ENCODE results near the gene UBE4B. TPM values are rescaled to one million over a fixed set of nuclear protein-coding genes. Genes with fewer than 3 reads are reported as not detected.
"Not testable (repeated sequence)": the region's sequence is repeated elsewhere in the genome, so short reads cannot be mapped to it uniquely, and the experiment has no call there.

The UBE4B gene
- total and polyA plus RNA-seq, 2 experiments from 2014 or later: 14.3 to 27.6 TPM

GRCh38 chr1:10001016-10001665, 31.6 kb upstream of the UBE4B start:
- in situ Hi-C loops (cut with MboI): no loop called here
- Histone ChIP-seq H3K4me2 (ENCODE audit: unreplicated experiment) (no peak overlapping the region), H3K36me3 (ENCODE audit: low read depth) (no peaks in the 10 kb centered on the region), H3K79me2 (ENCODE audit: insufficient read depth) (no peaks in the 10 kb centered on the region), H3K9me3 (ENCODE audit: low read depth) (no peaks in the 10 kb centered on the region), H3K4me3 (no peak overlapping the region), H3K9ac (no peak overlapping the region), H3K27me3 (replicated peaks; ENCODE audit: insufficient read depth) (peaks cover 20% of the 10 kb centered on the region), H4K20me1 (ENCODE audit: insufficient read depth) (no peaks in the 10 kb centered on the region), H3F3A (ENCODE audit: insufficient read depth) (no peaks in the 10 kb centered on the region), H2AFZ (no peak overlapping the region), H3K9me2 (ENCODE audit: insufficient read depth) (no peaks in the 10 kb centered on the region), H3K4me1 (ENCODE audit: insufficient read depth) (no peaks in the 10 kb centered on the region), H3K27ac (no peak overlapping the region)
- 71 to 73% methylated on average over 8 of the region's 8 CpGs for WGBS, 2 experiments (ENCODE audit: low coverage in 1 of 2, low lambda C conversion rate in 2 of 2, missing lambda C conversion rate in 2 of 2)
- no peak for TF ChIP-seq EZH2phosphoT487 (IDR thresholded peaks at IDR 0.05; ENCODE audit: insufficient read depth, low read depth)
- no peak for TF ChIP-seq EZH2 (IDR thresholded peaks at IDR 0.05; ENCODE audit: insufficient read depth, poor library complexity, severe bottlenecking)
- DNase-seq: no peak

DNA sequence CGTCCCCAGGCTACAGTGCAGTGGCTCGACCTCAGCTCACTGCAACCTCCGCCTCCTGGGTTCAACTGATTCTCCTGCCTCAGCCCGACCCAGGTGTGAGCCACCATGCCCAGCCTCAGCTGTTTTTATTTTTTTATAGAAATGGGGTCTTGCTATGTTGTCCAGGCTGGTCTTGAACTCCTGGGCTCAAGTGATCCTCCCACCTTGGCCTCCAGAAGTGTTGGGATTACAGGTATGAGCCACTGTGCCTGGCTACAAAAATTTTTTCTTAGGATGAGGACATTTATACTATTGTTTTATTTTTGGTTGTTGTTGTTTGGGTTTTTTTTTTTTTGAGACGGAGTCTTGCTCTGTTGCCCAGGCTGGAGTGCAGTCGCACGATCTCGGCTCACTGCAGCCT, 27.5 kb upstream of the UBE4B start:
- H3K27me3 ChIP-seq (replicated peaks; ENCODE audit: insufficient read depth); H3K4me2 ChIP-seq (ENCODE audit: unreplicated experiment); H3K27ac ChIP-seq; H4K20me1 ChIP-seq (ENCODE audit: insufficient read depth); H2AFZ ChIP-seq; H3K9me2 ChIP-seq (ENCODE audit: insufficient read depth); H3K9ac ChIP-seq; H3K79me2 ChIP-seq (ENCODE audit: insufficient read depth); H3K4me1 ChIP-seq (ENCODE audit: insufficient read depth); H3K4me3 ChIP-seq; H3F3A ChIP-seq (ENCODE audit: insufficient read depth); H3K9me3 ChIP-seq (ENCODE audit: low read depth); DNase-seq; H3K36me3 ChIP-seq (ENCODE audit: low read depth); in situ Hi-C loops (cut with MboI): not testable (repeated sequence)
- 80 to 82% methylated on average over 8 of the region's 8 CpGs for WGBS, 2 experiments (ENCODE audit: low coverage in 1 of 2, low lambda C conversion rate in 2 of 2, missing lambda C conversion rate in 2 of 2)

- no peaks in the 10 kb centered on the region for H3K4me1 ChIP-seq (ENCODE audit: insufficient read depth)
- H3K9me2 ChIP-seq (ENCODE audit: insufficient read depth): no peaks in the 10 kb centered on the region
- H3K27me3 ChIP-seq (replicated peaks; ENCODE audit: insufficient read depth): 0 out of 2 replicates have a peak, but pooled peaks cover 6% of the 10 kb centered on the region
- no peaks in the 10 kb centered on the region for H3K36me3 ChIP-seq (ENCODE audit: low read depth)
- in situ Hi-C loops (cut with MboI): no loop called here
- H3K9ac ChIP-seq: no peak overlapping the region
- WGBS, 2 experiments (ENCODE audit: low coverage in 1 of 2, low lambda C conversion rate in 2 of 2, missing lambda C conversion rate in 2 of 2): 58 to 59% methylated on average over 4 of the region's 4 CpGs
- TF ChIP-seq EZH2 (IDR thresholded peaks at IDR 0.05; ENCODE audit: insufficient read depth, poor library complexity, severe bottlenecking) (no peak), EZH2phosphoT487 (IDR thresholded peaks at IDR 0.05; ENCODE audit: insufficient read depth, low read depth) (no peak)
- H3K27ac ChIP-seq: no peak overlapping the region
- no peak overlapping the region for H2AFZ ChIP-seq
- H3K9me3 ChIP-seq (ENCODE audit: low read depth): no peaks in the 10 kb centered on the region
- no peak overlapping the region for H3K4me2 ChIP-seq (ENCODE audit: unreplicated experiment)
- no peak overlapping the region for H3K4me3 ChIP-seq
- H4K20me1 ChIP-seq (ENCODE audit: insufficient read depth): no peaks in the 10 kb centered on the region
- DNase-seq: no peak
- no peaks in the 10 kb centered on the region for H3F3A ChIP-seq (ENCODE audit: insufficient read depth)
- H3K79me2 ChIP-seq (ENCODE audit: insufficient read depth): no peaks in the 10 kb centered on the region
Measured at GRCh38 chr1:10007169-10007568, 25.6 kb upstream of the UBE4B start.

DNA sequence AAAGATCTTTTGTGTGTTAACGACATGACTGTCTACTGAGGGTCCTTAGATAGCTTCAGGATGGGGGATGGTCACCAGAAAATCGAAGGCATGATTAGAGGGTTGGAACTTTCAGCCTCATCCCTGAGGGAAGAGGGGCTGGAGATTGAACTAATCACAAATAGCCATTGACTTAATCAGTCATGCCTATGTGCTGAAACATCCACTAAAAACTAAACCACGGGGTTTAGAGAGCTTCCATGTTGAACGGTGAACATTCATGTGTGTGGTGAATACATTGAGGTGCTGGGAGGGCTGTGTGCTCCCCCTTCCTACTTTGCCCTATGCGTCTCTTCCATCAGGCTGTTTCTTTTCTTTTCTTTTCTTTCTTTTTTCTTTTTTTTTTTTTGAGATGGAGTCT, 18.7 kb upstream of the UBE4B start:
- no peaks in the 10 kb centered on the region for H3K9me3 ChIP-seq (ENCODE audit: low read depth)
- no peaks in the 10 kb centered on the region for H3K79me2 ChIP-seq (ENCODE audit: insufficient read depth)
- no peaks in the 10 kb centered on the region for H3F3A ChIP-seq (ENCODE audit: insufficient read depth)
- DNase-seq: peak; percentile 9
- H3K9ac ChIP-seq: no peak overlapping the region
- no peak overlapping the region for H3K4me2 ChIP-seq (ENCODE audit: unreplicated experiment)
- no peaks in the 10 kb centered on the region for H3K27me3 ChIP-seq (replicated peaks; ENCODE audit: insufficient read depth)
- H3K36me3 ChIP-seq (ENCODE audit: low read depth): no peaks in the 10 kb centered on the region
- in situ Hi-C loops (cut with MboI): no loop called here
- peaks cover 7% of the 10 kb centered on the region; the same call in 1 of the 2 replicates for H3K4me1 ChIP-seq (ENCODE audit: insufficient read depth)
- H2AFZ ChIP-seq: no peak overlapping the region
- WGBS, 2 experiments (ENCODE audit: low coverage in 1 of 2, low lambda C conversion rate in 2 of 2, missing lambda C conversion rate in 2 of 2): 77 to 78% methylated on average over 5 of the region's 5 CpGs
- H3K4me3 ChIP-seq: no peak overlapping the region
- no peaks in the 10 kb centered on the region for H3K9me2 ChIP-seq (ENCODE audit: insufficient read depth)
- TF ChIP-seq EZH2phosphoT487 (IDR thresholded peaks at IDR 0.05; ENCODE audit: insufficient read depth, low read depth): no peak
- TF ChIP-seq EZH2 (IDR thresholded peaks at IDR 0.05; ENCODE audit: insufficient read depth, poor library complexity, severe bottlenecking): no peak
- no peak overlapping the region for H3K27ac ChIP-seq
- H4K20me1 ChIP-seq (ENCODE audit: insufficient read depth): no peaks in the 10 kb centered on the region

DNA sequence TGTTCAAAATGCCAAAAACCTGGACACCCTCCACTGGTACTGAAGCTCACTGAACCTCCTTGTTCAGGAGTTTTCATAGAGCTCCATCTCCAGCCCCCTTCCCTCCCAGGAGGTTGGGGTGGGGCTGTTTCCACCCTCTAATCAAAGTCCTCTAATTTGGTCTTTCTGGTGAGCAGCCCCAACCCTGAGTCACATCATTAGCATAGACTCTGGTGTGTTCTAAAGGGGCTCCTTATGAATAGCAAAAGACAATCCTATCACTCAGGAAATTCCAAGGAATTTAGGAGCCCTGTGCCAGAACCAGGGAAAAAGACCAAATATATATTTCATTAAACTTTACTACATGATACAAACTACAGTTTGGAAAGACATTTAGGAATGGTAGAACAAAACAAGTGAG, 13.2 kb upstream of the UBE4B start:
- no peaks in the 10 kb centered on the region for H4K20me1 ChIP-seq (ENCODE audit: insufficient read depth)
- no peak overlapping the region for H3K9ac ChIP-seq
- no peaks in the 10 kb centered on the region for H3F3A ChIP-seq (ENCODE audit: insufficient read depth)
- H2AFZ ChIP-seq: no peak overlapping the region
- in situ Hi-C loops (cut with MboI): no loop called here
- H3K36me3 ChIP-seq (ENCODE audit: low read depth): no peaks in the 10 kb centered on the region
- H3K9me2 ChIP-seq (ENCODE audit: insufficient read depth): no peaks in the 10 kb centered on the region
- H3K27ac ChIP-seq: no peak overlapping the region
- H3K4me1 ChIP-seq (ENCODE audit: insufficient read depth): peaks cover 10% of the 10 kb centered on the region
- no peak overlapping the region for H3K4me2 ChIP-seq (ENCODE audit: unreplicated experiment)
- no peaks in the 10 kb centered on the region for H3K27me3 ChIP-seq (replicated peaks; ENCODE audit: insufficient read depth)
- DNase-seq: no peak
- no peaks in the 10 kb centered on the region for H3K79me2 ChIP-seq (ENCODE audit: insufficient read depth)
- no peak for TF ChIP-seq EZH2phosphoT487 (IDR thresholded peaks at IDR 0.05; ENCODE audit: insufficient read depth, low read depth)
- no peak overlapping the region for H3K4me3 ChIP-seq
- H3K9me3 ChIP-seq (ENCODE audit: low read depth): no peaks in the 10 kb centered on the region

Data from GM23248 (cell line).